ENCODE data around the gene UTF1.

- TF ChIP-seq, protein P1, sequence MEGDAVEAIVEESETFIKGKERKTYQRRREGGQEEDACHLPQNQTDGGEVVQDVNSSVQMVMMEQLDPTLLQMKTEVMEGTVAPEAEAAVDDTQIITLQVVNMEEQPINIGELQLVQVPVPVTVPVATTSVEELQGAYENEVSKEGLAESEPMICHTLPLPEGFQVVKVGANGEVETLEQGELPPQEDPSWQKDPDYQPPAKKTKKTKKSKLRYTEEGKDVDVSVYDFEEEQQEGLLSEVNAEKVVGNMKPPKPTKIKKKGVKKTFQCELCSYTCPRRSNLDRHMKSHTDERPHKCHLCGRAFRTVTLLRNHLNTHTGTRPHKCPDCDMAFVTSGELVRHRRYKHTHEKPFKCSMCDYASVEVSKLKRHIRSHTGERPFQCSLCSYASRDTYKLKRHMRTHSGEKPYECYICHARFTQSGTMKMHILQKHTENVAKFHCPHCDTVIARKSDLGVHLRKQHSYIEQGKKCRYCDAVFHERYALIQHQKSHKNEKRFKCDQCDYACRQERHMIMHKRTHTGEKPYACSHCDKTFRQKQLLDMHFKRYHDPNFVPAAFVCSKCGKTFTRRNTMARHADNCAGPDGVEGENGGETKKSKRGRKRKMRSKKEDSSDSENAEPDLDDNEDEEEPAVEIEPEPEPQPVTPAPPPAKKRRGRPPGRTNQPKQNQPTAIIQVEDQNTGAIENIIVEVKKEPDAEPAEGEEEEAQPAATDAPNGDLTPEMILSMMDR (IDR thresholded peaks at IDR 0.05; ENCODE audit: poor library complexity, severe bottlenecking), result no peak
- TF ChIP-seq TAF1 (IDR thresholded peaks at IDR 0.05; ENCODE audit: low read depth), result no peak
Measured at GRCh38 chr10:133277993-133278576, 48.1 kb downstream of the UTF1 start.
